Pulmonary artery endothelial cell (primary cell): ENCODE results near the gene STBD1. TPM values are rescaled to one million over a fixed set of nuclear protein-coding genes. Genes with fewer than 3 reads are reported as not detected.
"Not testable (repeated sequence)": the region's sequence is repeated elsewhere in the genome, so short reads cannot be mapped to it uniquely, and the experiment has no call there.

Experiments used
- DNase-seq: peaks from one replicate; pipeline ENCODE4 v3.0.0-alpha.2; 2011; ENCODE audit warnings: low read depth, low spot score
- total RNA-seq: library from RNA; depleted of rRNA; stranded (reverse); fragments of >200 nt; gene quantifications from 2 replicates; pipeline ENCODE4 v1.2.3, GENCODE V29; 2014

STBD1 gene
- total RNA-seq, 1 donor from 2014 or later: 2.6 TPM

GRCh38 chr4:76283900-76284299 is 22.6 kb upstream of the STBD1 start:
- DNase-seq: no peak

- DNase-seq: not testable (repeated sequence)
Measured at GRCh38 chr4:76287811-76288210, 18.7 kb upstream of the STBD1 start.

GRCh38 chr4:76292730-76293129 is 13.8 kb upstream of the STBD1 start:
- no peak for DNase-seq

GRCh38 chr4:76293772-76294171 is 12.8 kb upstream of the STBD1 start:
- DNase-seq: no peak

GRCh38 chr4:76296286-76296820 is 10.2 kb upstream of the STBD1 start:
- no peak for DNase-seq

GRCh38 chr4:76298227-76298626 is 8.3 kb upstream of the STBD1 start:
- DNase-seq: no peak

GRCh38 chr4:76300012-76300411 is 6.5 kb upstream of the STBD1 start:
- no peak for DNase-seq

GRCh38 chr4:76301068-76301774 is 5.3 kb upstream of the STBD1 start:
- no peak for DNase-seq

- DNase-seq: no peak
Measured at GRCh38 chr4:76301775-76302162, 4.8 kb upstream of the STBD1 start.

GRCh38 chr4:76302826-76303438 is 3.6 kb upstream of the STBD1 start:
- no peak for DNase-seq

- DNase-seq: no peak
Measured at GRCh38 chr4:76305033-76305687, 1.4 kb upstream of the STBD1 start.

GRCh38 chr4:76306882-76307659 is 538 bp downstream of the STBD1 start:
- DNase-seq: no peak

- DNase-seq: no peak
Measured at GRCh38 chr4:76307660-76308014, 1.1 kb downstream of the STBD1 start.

- no peak for DNase-seq
Measured at GRCh38 chr4:76308548-76308947, 2.0 kb downstream of the STBD1 start.

- DNase-seq: no peak
Measured at GRCh38 chr4:76309939-76310550, 3.5 kb downstream of the STBD1 start.

- no peak for DNase-seq
Measured at GRCh38 chr4:76310683-76311082, 4.2 kb downstream of the STBD1 start.

- no peak for DNase-seq
Measured at GRCh38 chr4:76311896-76312331, 5.4 kb downstream of the STBD1 start.

- DNase-seq: no peak
Measured at GRCh38 chr4:76312457-76312856, 5.9 kb downstream of the STBD1 start.

GRCh38 chr4:76313547-76313946 is 7.0 kb downstream of the STBD1 start:
- DNase-seq: no peak

- no peak for DNase-seq
Measured at GRCh38 chr4:76315267-76315918, 8.9 kb downstream of the STBD1 start.

GRCh38 chr4:76316131-76316530 is 9.6 kb downstream of the STBD1 start:
- DNase-seq: no peak
